GM12865 (cell line): Measurements from ENCODE around the gene TSC22D3.

ENCODE experiments used
- DNase-seq: peaks from one replicate; pipeline ENCODE4 v3.0.0; 2010; ENCODE audit warnings: low read depth
- H3K4me3 ChIP-seq: 2 replicates; pipeline ENCODE4 v1.5.1; 2011; ENCODE audit warnings: mild to moderate bottlenecking, low read depth, low read length, control low read depth
- TF ChIP-seq, protein P1 (sequence below): IDR thresholded peaks from 2 replicates; pipeline ENCODE4 v1.5.1; 2011; ENCODE audit warnings: low read length, control low read depth, low read depth, inconsistent platforms; ENCODE audit not compliant: insufficient read depth; ENCODE audit errors: missing control alignments

TSC22D3 gene

DNA sequence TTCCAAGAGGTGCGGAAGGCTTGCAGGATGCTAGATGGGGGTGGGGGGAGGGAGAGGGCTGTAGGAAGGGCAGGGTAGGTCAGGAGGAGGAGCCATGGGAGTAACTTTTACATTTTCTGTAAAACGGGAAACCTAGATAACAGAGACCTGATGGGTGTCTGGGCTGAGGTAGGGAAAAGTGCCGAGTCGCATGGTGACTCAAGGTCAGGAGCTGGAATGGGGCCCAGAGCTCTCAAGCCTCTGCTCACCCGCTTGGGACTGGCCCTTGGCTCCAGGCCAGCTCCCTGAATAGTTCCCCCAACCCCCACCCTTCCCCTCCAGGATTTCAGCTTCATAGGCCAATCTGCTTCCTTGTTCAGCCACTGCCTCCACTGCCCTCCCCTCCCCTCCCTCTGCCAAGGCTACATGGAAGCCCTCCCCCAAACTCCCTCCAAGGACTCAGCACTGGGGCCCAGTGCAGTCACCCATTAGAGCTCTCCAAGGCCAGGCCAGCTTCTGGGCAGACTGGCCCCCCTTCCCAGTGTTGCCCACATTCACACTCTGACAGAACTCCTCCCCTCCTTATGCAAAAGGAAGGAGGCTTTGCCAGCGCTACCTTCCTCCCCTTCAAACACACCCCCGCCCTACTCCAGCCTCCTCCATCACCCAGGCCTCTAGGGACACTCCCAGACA lies 43.6 kb downstream of the TSC22D3 start:
- no peak overlapping the region for H3K4me3 ChIP-seq
- TF ChIP-seq, protein P1, sequence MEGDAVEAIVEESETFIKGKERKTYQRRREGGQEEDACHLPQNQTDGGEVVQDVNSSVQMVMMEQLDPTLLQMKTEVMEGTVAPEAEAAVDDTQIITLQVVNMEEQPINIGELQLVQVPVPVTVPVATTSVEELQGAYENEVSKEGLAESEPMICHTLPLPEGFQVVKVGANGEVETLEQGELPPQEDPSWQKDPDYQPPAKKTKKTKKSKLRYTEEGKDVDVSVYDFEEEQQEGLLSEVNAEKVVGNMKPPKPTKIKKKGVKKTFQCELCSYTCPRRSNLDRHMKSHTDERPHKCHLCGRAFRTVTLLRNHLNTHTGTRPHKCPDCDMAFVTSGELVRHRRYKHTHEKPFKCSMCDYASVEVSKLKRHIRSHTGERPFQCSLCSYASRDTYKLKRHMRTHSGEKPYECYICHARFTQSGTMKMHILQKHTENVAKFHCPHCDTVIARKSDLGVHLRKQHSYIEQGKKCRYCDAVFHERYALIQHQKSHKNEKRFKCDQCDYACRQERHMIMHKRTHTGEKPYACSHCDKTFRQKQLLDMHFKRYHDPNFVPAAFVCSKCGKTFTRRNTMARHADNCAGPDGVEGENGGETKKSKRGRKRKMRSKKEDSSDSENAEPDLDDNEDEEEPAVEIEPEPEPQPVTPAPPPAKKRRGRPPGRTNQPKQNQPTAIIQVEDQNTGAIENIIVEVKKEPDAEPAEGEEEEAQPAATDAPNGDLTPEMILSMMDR, result no peak
- DNase-seq, result no peak

DNA sequence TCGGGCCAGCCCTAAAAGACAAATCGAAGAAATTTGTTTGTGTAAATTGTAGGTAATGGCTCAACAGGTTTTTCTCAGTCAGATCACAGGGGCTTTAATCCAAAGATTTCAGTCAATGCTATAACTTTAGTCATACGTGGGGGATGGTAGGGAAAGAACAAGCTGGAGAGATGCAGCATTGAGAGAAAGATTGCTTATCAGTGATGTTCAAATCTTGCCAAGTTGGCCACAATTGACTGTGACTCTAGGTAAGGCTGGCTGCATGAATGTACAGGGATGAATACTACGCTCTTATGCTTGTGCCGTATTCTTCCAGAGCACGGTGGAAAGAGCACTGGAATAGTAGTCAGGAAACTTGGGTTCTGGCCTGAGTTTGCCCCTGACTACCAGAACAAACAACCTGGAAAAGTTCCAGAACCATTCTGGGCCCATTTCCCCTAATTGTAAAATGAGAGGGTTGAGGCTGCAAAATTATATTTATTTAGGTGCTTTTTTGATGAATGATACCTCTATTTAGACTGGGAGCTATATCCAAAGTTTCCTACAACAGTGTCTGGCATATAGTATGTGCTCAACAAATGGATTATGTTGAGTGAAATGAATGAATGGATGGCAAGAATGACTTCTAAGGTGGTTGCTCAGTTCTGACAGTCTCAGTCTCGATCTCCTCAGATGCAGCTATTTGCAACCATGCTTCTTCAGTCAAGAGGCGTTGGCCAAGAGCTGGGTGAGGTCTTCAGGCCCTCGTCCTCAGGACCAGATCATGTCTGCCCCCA lies 44.4 kb downstream of the TSC22D3 start:
- no peak overlapping the region for H3K4me3 ChIP-seq
- DNase-seq, result no peak
- TF ChIP-seq, protein P1, result no peak

DNA sequence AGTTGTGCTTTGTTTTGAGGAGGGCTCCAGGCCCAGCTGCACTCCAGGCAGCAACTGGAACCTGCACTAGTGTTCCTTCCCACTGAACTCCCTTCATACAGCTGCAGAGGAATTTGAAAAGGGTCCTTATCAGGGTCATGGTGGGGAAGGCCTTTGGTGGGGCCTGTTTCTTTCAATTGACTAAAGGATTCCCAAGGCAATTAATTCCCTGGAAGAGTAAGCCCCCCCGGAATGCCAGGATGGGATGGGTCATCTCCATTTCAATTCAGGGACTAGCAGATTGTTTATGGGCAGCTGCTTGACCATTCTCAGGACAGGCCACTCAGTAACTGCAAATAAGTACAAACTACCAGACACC lies 45.3 kb downstream of the TSC22D3 start:
- H3K4me3 ChIP-seq, result no peak overlapping the region
- TF ChIP-seq, protein P1, result no peak
- no peak for DNase-seq

DNA sequence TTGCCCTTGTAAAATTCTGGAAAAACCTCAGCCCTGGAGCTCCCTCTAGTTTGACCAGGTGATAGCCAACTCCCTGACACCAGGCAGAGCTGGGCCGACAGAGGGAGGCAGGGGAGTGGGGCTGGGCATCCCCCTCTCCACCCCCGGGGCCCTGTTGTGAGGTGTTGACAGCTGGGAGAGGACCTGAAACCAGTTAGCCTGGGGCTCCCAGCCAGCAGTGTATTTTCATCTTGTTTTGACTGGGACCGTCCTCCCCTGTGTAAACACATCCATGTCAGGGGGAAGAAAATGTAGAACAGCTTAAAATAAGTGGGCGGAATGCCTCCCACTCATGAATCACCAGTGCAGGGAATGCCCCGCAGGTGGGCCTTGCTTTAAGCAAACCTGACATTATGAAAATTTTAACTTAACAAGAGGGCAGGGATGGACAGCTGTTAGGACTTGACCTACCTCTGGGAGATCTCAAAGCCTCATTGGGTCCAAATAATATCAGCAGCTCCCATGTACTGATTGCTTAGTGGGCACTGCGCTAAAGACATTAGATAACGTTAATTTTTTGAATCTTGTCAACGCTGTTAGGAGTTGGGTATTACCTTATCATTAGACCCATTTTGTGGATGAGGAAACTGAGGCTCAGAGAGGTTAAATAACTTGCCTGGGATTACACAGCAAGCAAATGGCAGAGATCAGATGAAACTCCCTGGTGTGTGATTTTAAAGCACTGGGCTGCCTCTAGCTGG lies 45.9 kb downstream of the TSC22D3 start:
- peak; percentile 38 for DNase-seq
- TF ChIP-seq, protein P1, result no peak

DNA sequence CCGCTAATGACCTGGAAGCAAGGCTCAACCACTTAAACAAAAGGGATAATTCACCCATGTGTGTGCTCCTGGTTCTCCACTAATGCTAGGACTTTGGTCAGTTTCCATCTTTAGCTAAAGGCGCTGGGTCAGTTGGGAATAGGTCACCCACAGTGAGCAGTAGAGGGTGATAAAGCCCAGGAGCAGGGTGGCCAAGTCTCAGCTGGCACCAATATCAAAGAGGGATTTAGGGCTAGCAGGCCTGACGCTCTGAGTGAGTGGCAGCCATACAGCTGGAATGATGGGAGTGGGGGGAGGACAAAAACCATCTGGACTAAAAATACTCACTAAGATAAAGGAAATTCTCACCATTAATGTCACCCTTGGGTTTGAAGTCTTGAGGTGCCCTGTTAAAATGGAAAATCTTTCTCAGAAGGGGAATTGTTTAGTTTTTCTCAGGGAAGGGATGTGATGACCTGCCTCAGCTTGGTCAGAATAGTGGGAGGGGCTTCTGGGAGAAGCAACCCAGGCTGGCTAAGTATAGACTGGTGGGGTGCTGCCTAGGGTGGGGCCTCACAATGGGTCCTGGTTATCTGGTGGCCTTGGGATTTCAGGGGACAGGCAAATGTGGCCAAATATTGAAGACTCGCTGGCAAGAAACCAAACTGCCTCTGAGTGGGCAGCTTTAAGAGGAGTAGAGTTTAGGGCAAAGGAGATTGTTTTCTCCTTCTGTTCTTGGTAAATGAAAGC lies 47.1 kb downstream of the TSC22D3 start:
- no peak overlapping the region for H3K4me3 ChIP-seq
- TF ChIP-seq, protein P1, result no peak
- no peak for DNase-seq

More for the DNA sequence above, 45.9 kb downstream of the TSC22D3 start:
- H3K4me3 ChIP-seq, result no peak overlapping the region

DNA sequence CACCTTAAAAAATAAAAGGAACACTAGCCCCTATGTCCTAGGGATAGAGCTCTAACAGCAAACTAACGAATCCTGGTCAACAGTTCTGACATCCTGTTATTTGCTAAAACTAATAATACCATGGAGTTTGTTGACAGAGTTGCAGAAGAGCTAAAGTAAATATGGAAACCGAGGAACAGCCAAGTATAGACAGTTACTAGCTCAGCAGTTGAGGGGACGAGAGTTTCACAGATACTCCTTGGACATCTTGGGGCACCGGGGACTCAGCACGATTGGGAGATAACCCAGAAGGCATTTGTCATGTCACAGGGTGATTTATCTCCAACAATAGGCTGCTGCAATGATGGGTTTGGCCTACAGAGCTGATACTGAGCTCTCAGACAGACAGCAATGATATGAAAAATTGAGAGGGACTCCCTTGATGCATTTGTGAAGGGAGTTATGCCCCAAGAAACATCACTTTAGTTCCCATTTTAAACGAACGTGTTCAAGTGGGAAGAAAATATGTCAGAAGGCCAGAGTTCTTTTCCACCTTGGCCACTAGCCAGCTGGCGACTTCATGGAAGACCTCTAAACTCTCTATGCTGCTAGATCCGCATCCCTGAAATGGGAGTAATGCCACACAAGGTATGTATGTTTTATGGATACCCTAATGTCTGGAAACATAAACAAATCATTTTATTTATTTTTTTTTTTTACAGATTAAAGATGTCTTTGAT lies 48.6 kb downstream of the TSC22D3 start:
- H3K4me3 ChIP-seq, result no peak overlapping the region
- DNase-seq, result no peak
- TF ChIP-seq, protein P1, result no peak
